ENCODE measurements around the gene EIF2D.
"Not testable (repeated sequence)": the region's sequence is repeated elsewhere in the genome, so short reads cannot be mapped to it uniquely, and the experiment has no call there.

The EIF2D gene

GRCh38 chr1:206582537-206582936, 29.7 kb downstream of the EIF2D start:
- no peak for TF ChIP-seq CTCF (IDR thresholded peaks at IDR 0.05; ENCODE audit: control insufficient read depth, extremely low read depth, insufficient read depth)
- DNase-seq (ENCODE audit: low read depth): no peak
- no peak overlapping the region for H3K4me3 ChIP-seq (ENCODE audit: low read depth, low read length)

- no peak for DNase-seq (ENCODE audit: low read depth)
Measured at GRCh38 chr1:206581571-206581981, 30.7 kb downstream of the EIF2D start.

GRCh38 chr1:206581114-206581497, 31.2 kb downstream of the EIF2D start:
- DNase-seq (ENCODE audit: low read depth); H3K4me3 ChIP-seq (ENCODE audit: low read depth, low read length): not testable (repeated sequence)

More at GRCh38 chr1:206581571-206581981, 30.7 kb downstream of the EIF2D start:
- H3K4me3 ChIP-seq (ENCODE audit: low read depth, low read length): no peak overlapping the region
- TF ChIP-seq CTCF (IDR thresholded peaks at IDR 0.05; ENCODE audit: control insufficient read depth, extremely low read depth, insufficient read depth): no peak

- no peak for TF ChIP-seq CTCF (IDR thresholded peaks at IDR 0.05; ENCODE audit: control insufficient read depth, extremely low read depth, insufficient read depth)
- DNase-seq (ENCODE audit: low read depth): no peak
- H3K4me3 ChIP-seq (ENCODE audit: low read depth, low read length): no peak overlapping the region
Measured at GRCh38 chr1:206580438-206581113, 31.7 kb downstream of the EIF2D start.

GRCh38 chr1:206579747-206580437, 32.4 kb downstream of the EIF2D start:
- DNase-seq (ENCODE audit: low read depth): no peak
- no peak overlapping the region for H3K4me3 ChIP-seq (ENCODE audit: low read depth, low read length)
- TF ChIP-seq CTCF (IDR thresholded peaks at IDR 0.05; ENCODE audit: control insufficient read depth, extremely low read depth, insufficient read depth): no peak

GRCh38 chr1:206578978-206579374, 33.3 kb downstream of the EIF2D start:
- no peak for DNase-seq (ENCODE audit: low read depth)
- H3K4me3 ChIP-seq (ENCODE audit: low read depth, low read length): no peak overlapping the region

More at GRCh38 chr1:206578978-206579374, 33.3 kb downstream of the EIF2D start:
- no peak for TF ChIP-seq CTCF (IDR thresholded peaks at IDR 0.05; ENCODE audit: control insufficient read depth, extremely low read depth, insufficient read depth)
